GM18502 (cell line): ENCODE measurements around the gene ZNF777.

Experiments used
- ATAC-seq: cut with Tn5 transposase; IDR thresholded peaks from one replicate; pipeline ENCODE4 v1.9.1; 2021; ENCODE audit warnings: mild to moderate bottlenecking; ENCODE audit not compliant: unreplicated experiment, poor library complexity

ZNF777 gene

GRCh38 chr7:149477494-149478443 is 16.9 kb upstream of the ZNF777 start:
- no peak for ATAC-seq

- no peak for ATAC-seq
Observed at GRCh38 chr7:149476791-149477190, 15.9 kb upstream of the ZNF777 start.

- no peak for ATAC-seq
Observed at GRCh38 chr7:149475121-149476045, 14.5 kb upstream of the ZNF777 start.

- no peak for ATAC-seq
Observed at GRCh38 chr7:149474309-149475120, 13.7 kb upstream of the ZNF777 start.

GRCh38 chr7:149473251-149473650 is 12.4 kb upstream of the ZNF777 start:
- no peak for ATAC-seq

- ATAC-seq, result no peak
Observed at GRCh38 chr7:149471289-149471953, 10.6 kb upstream of the ZNF777 start.

- ATAC-seq, result no peak
Observed at GRCh38 chr7:149469806-149470205, 8.9 kb upstream of the ZNF777 start.

- ATAC-seq, result no peak
Observed at GRCh38 chr7:149468208-149468607, 7.3 kb upstream of the ZNF777 start.

GRCh38 chr7:149467321-149467859 is 6.5 kb upstream of the ZNF777 start:
- ATAC-seq, result no peak

- ATAC-seq, result no peak
Observed at GRCh38 chr7:149466364-149466763, 5.5 kb upstream of the ZNF777 start.

GRCh38 chr7:149463500-149464161 is 2.8 kb upstream of the ZNF777 start:
- no peak for ATAC-seq

GRCh38 chr7:149462101-149462520 is 1.2 kb upstream of the ZNF777 start:
- ATAC-seq, result no peak

GRCh38 chr7:149459540-149460452 is 1.1 kb downstream of the ZNF777 start:
- peak; percentile 45 for ATAC-seq

GRCh38 chr7:149459201-149459539 is 1.7 kb downstream of the ZNF777 start:
- ATAC-seq, result no peak

GRCh38 chr7:149458235-149458634 is 2.6 kb downstream of the ZNF777 start:
- ATAC-seq, result no peak

GRCh38 chr7:149457766-149458165 is 3.1 kb downstream of the ZNF777 start:
- no peak for ATAC-seq

- ATAC-seq, result no peak
Observed at GRCh38 chr7:149456506-149457421, 4.1 kb downstream of the ZNF777 start.
